Stomach (tissue), 9 donors: ENCODE results near the gene NES. TPM values are rescaled to one million over a fixed set of nuclear protein-coding genes. Genes with fewer than 3 reads are reported as not detected.

Source experiments
- DNase-seq, 2 donors: peaks; one replicate each; pipeline versions ENCODE4 v3.0.0 to v3.0.0-alpha.2; 2013 to 2019
- H3K27ac ChIP-seq, 5 donors: fragments of 200-600 bp in 4 of 5; sonication (generic) in 4 of 5; one replicate each; pipeline ENCODE4 v1.5.1; 2013 to 2019; ENCODE audit warnings: mild to moderate bottlenecking in 1 of 5, moderate library complexity in 1 of 5
- H3K27me3 ChIP-seq, 3 donors: fragments of 200-600 bp; sonication (generic); one replicate each; pipeline ENCODE4 v1.5.1; 2017 to 2019; ENCODE audit warnings: mixed run types in 1 of 3
- H3K36me3 ChIP-seq, 4 donors: fragments of 200-600 bp; sonication (generic); 1 replicate in 3 of 4; 2 replicates in 1 of 4; pipeline ENCODE4 v1.5.1; 2016 to 2019
- H3K4me1 ChIP-seq, 4 donors: fragments of 200-600 bp; sonication (generic); one replicate each; pipeline ENCODE4 v1.5.1; 2016 to 2019
- H3K4me3 ChIP-seq, 4 donors: fragments of 200-600 bp; sonication (generic) in 3 of 4; one replicate each; pipeline ENCODE4 v1.5.1; 2016 to 2019; ENCODE audit warnings: mild to moderate bottlenecking in 1 of 4
- H3K9me3 ChIP-seq, 4 donors: fragments of 200-600 bp; sonication (generic); one replicate each; pipeline ENCODE4 v1.5.1; 2016 to 2019
- CTCF ChIP-seq, 7 experiments: fragments of 450-650 bp in 4 of 7; fragments of 200-600 bp in 3 of 7; sonication (generic) in 3 of 7; IDR thresholded peaks; one replicate each; pipeline ENCODE4 v1.5.1; 2016 to 2019; ENCODE audit warnings: antibody characterized with exemption in 7 of 7, control low read depth in 2 of 7, mild to moderate bottlenecking in 1 of 7
- EP300 ChIP-seq: sonication (generic); formaldehyde crosslinking; IDR thresholded peaks from one replicate; pipeline ENCODE4 v1.6.1; 2017; ENCODE audit warnings: antibody characterized with exemption
- POLR2A ChIP-seq, 4 donors: fragments of 450-650 bp; IDR thresholded peaks; one replicate each; pipeline ENCODE4 v1.6.1; 2016; ENCODE audit warnings: antibody characterized with exemption in 4 of 4, control low read depth in 2 of 4, mild to moderate bottlenecking in 1 of 4, moderate library complexity in 1 of 4
- POLR2AphosphoS5 ChIP-seq, 3 donors: sonication (generic); formaldehyde crosslinking; IDR thresholded peaks; one replicate each; pipeline ENCODE4 v1.6.1; 2016; ENCODE audit warnings: antibody characterized with exemption in 3 of 3
- WGBS, 5 donors: extraction: QIAGEN DNeasy Blood & Tissue Kit in 3 of 5; methylation state at CpG; one replicate each; pipeline versions ENCODE4 v1.1.5 to v1.1.7; 2013 to 2018; 5-methylcytosine and 5-hydroxymethylcytosine counted together
- intact Hi-C: fragments of 100-400 bp; cut with DNase I; formaldehyde crosslinking; loops from one replicate; pipeline ENCODE4 v1.15.1; 2023; ENCODE audit warnings: low total_unique reads
- polyA plus RNA-seq, 3 donors: library from polyadenylated mRNA; stranded (reverse); fragments of 200-250 nt; gene quantifications; one replicate each; pipeline ENCODE4 v1.2.3, GENCODE V29; 2013
- total RNA-seq, 5 donors: library from RNA; depleted of rRNA; stranded (reverse); fragments of >200 nt; gene quantifications; one replicate each; pipeline versions ENCODE4 v1.1.0 to v1.2.3, GENCODE V29; 2014 to 2016
- donor health status: healthy with polysubstance abuse.
- donor health status: Bipolar disorder and iron deficiency.
- donor health status: healthy.

The NES gene
- total and polyA plus RNA-seq, 8 donors = 1.7 to 22.3 (median 6.8) TPM

- Histone ChIP-seq H3K4me3 (peak overlapping the region; percentile 34 to 54 (median 36)), H3K9me3 (no peaks in the 10 kb centered on the region), H3K27ac (peak overlapping the region in 2 of 5 donors; percentile 3 to 51), H3K36me3 (no peaks in the 10 kb centered on the region), H3K27me3 (peaks cover 21 to 97% (median 70%) of the 10 kb centered on the region in 3 donors), H3K4me1 (peaks cover 23 to 27% (median 26%) of the 10 kb centered on the region in 4 donors)
- TF ChIP-seq POLR2AphosphoS5 (IDR thresholded peaks at IDR 0.05) (no peak), CTCF (IDR thresholded peaks at IDR 0.05) (peak in 2 of 7 experiments; percentile 2 to 9), POLR2A (IDR thresholded peaks at IDR 0.05) (no peak), EP300 (no peak)
- 1 to 3% (median 2%) methylated on average over 35 to 87 of the region's 87 CpGs for WGBS, 5 donors
- peak; percentile 47 to 83 for DNase-seq
- intact Hi-C loops = no loop called here
Observed at GRCh38 chr1:156623946-156624813, 53.0 kb downstream of the NES start.

DNA sequence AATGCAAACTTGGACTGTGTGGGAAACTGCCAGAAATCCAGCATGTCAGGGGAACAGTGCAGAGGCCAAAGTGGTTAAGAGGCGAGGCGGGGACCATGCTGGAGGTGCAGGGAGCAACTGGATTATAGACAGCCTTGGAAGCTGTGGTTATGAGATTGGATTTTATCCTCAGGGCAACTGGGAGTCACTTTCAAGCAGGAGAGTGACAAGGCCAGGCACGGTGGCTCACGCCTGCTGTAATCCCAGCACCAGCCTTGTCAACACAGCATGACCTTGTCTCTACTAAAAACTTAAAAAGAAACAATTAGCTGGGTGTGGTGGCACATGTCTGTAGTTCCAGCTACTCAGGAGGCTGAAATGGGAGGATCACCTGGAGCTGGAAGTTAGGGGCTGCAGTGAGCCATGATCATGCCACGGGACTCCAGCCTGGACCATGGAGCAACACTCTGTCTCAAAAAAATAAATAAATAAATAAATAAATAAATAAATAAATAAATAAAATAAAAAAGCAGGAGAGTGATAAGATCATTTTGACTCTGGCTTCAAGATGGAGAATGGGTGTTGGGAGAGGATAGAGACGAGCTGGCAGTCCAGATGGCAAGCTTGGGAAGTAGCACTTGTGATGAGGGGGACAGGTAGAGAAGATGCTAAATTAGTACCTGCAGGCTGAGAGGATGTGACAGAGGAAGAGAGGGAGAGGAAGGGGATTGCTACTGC is 54.5 kb downstream of the NES start:
- Histone ChIP-seq H3K27ac (no peak overlapping the region), H3K4me3 (no peak overlapping the region), H3K4me1 (peaks cover 23 to 27% (median 26%) of the 10 kb centered on the region in 4 donors), H3K36me3 (no peaks in the 10 kb centered on the region), H3K27me3 (peaks cover 21 to 98% (median 68%) of the 10 kb centered on the region in 3 donors), H3K9me3 (no peaks in the 10 kb centered on the region)
- intact Hi-C loops = no loop called here
- TF ChIP-seq POLR2AphosphoS5 (IDR thresholded peaks at IDR 0.05) (no peak), POLR2A (IDR thresholded peaks at IDR 0.05) (no peak), CTCF (IDR thresholded peaks at IDR 0.05) (no peak), EP300 (no peak)
- whole genome bisulfite sequencing, 5 donors = 52 to 74% (median 64%) methylated on average over 6 of the region's 6 CpGs
- peak in 1 of 2 donors; percentile 56 for DNase-seq

- peaks cover 17 to 30% (median 22%) of the 10 kb centered on the region in 4 donors for H3K4me1 ChIP-seq
- H3K9me3 ChIP-seq = no peaks in the 10 kb centered on the region
- 21 to 24% (median 22%) methylated on average over 6 of the region's 6 CpGs for WGBS, 5 donors
- TF ChIP-seq EP300 (no peak), POLR2A (IDR thresholded peaks at IDR 0.05) (no peak), CTCF (IDR thresholded peaks at IDR 0.05) (no peak), POLR2AphosphoS5 (IDR thresholded peaks at IDR 0.05) (no peak)
- peaks cover 13 to 78% (median 41%) of the 10 kb centered on the region in 3 donors for H3K27me3 ChIP-seq
- no peak overlapping the region for H3K27ac ChIP-seq
- no peaks in the 10 kb centered on the region for H3K36me3 ChIP-seq
- no peak overlapping the region for H3K4me3 ChIP-seq
- intact Hi-C loops = no loop called here
- DNase-seq = no peak
Observed at GRCh38 chr1:156619582-156619955, 57.6 kb downstream of the NES start.

DNA sequence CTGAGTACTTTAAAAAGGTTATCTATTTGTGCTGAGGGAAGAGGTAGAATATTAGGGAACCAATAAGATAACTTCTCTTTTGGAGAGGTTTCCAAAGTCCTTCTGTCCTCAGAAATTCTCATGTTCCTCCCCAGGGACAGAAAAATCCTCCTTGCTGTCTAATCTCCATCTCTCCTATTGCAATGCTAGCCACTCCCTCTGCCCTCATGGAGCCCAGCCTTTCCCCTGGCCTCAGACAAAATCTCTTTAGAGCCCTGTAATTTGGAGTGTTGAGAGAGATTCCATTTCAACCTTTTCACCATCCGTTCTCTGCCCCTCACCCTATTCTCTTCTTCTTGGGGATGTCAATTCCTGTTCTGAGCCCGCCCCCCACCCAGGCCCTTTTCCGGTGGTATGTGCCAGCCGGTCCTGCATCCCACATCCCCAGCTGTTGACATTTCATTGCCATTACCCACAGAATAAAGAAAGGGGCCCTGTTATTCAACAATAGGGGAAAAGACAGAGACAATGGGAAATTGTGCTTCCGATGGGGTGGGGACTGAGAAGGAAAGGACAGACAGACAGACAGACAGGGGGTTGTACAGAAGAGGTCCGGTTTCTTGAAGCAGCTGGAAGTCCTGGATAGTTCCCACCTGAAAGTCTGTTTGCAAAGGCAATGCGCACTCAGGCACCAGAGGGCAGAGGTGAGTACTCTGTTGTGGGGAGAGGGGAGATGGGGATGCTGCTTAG is 58.2 kb downstream of the NES start, which contains the start of gene HAPLN2:
Gene HAPLN2, plus strand, starts transcription at position 563 of the 729 bp plus-strand sequence. CDS start 4,076 bp downstream, outside the sequence.
- Histone ChIP-seq H3K4me3 (no peak within 1 kb of the TSS), H3K36me3 (no peaks in the 10 kb centered on the region), H3K9me3 (no peaks in the 10 kb centered on the region), H3K4me1 (peaks cover 11 to 24% (median 17%) of the 10 kb centered on the region in 4 donors), H3K27ac (no peak within 1 kb of the TSS), H3K27me3 (peaks cover 7 to 73% (median 36%) of the 10 kb centered on the region in 3 donors)
- peak in 1 of 2 donors; percentile 59 for DNase-seq
- TF ChIP-seq CTCF (IDR thresholded peaks at IDR 0.05) (peak in 1 of 7 experiments; percentile 16), POLR2AphosphoS5 (IDR thresholded peaks at IDR 0.05) (no peak)
- intact Hi-C loops = no loop called here
- whole genome bisulfite sequencing, 5 donors = 4 to 12% (median 5%) methylated on average over 7 of the region's 7 CpGs
